K562 (cell line): Measurements from ENCODE around the gene JAKMIP1. TPM values are rescaled to one million over a fixed set of nuclear protein-coding genes. Genes with fewer than 3 reads are reported as not detected.

Experiments used
- ATAC-seq: fragments of 200-7000 bp; cut with Tn5 transposase; 3 replicates; pipeline ENCODE4 v1.9.1; 2020; ENCODE audit warnings: moderate library complexity
- BruUV-seq: library from RNA; stranded (reverse); fragments of 400-500 nt; replicated peaks from 2 replicates; lab custom pipeline; 2021; lab: Mats Ljungman, UMichigan
- CTCF ChIA-PET: fragments of 300-600 bp; formaldehyde crosslinking; extraction: SDS; loops from one replicate; lab custom pipeline; 2021; ENCODE audit warnings: low intra/inter-chr PET ratio; lab: Yijun Ruan, JAX
- POLR2A ChIA-PET: fragments of 300-600, 350-650 bp; sonication (Branson Sonifier 250); formaldehyde crosslinking; extraction: SDS; loops from one replicate; lab custom pipeline; 2021; ENCODE audit warnings: antibody characterized with exemption, inconsistent platforms; lab: Yijun Ruan, JAX
- DNase-seq, 4 experiments: peaks; one replicate each; pipeline versions ENCODE4 v3.0.0 to v3.0.0-alpha.2; 2011 to 2018; ENCODE audit warnings: low spot score in 3 of 4, mixed read lengths in 3 of 4; ENCODE audit errors: extremely low read depth in 1 of 4
- FAIRE-seq: peaks from 2 replicates; lab custom pipeline; 2011; peaks lifted over from hg19 to GRCh38; lab: Jason Lieb, UNC
- H2AFZ ChIP-seq: 2 replicates; pipeline ENCODE4 v1.6.0; 2011; ENCODE audit warnings: low read depth, low read length, control low read depth, inconsistent platforms
- H3K27ac ChIP-seq: fragments of 200-600 bp; 3 replicates; pipeline ENCODE4 v1.8.0; 2011; ENCODE audit warnings: low read depth, mild to moderate bottlenecking, control low read depth, inconsistent platforms, low read length, moderate library complexity, mixed read lengths; ENCODE audit errors: extremely low read depth
- H3K27me3 ChIP-seq, 2 experiments: fragments of 300-600 bp in 1 of 2; 2 replicates in 1 of 2; 3 replicates in 1 of 2; pipeline versions ENCODE4 v1.6.0 to v1.8.0; 2011; ENCODE audit warnings: inconsistent platforms in 2 of 2, low read length in 2 of 2, mild to moderate bottlenecking in 1 of 2, mixed read lengths in 1 of 2, moderate library complexity in 1 of 2; ENCODE audit not compliant: control insufficient read depth in 2 of 2, insufficient read depth in 2 of 2
- H3K36me3 ChIP-seq: fragments of 300-600 bp; 3 replicates; pipeline ENCODE4 v1.8.0; 2011; ENCODE audit warnings: mild to moderate bottlenecking, low read length, inconsistent platforms; ENCODE audit not compliant: control insufficient read depth, insufficient read depth
- H3K4me1 ChIP-seq, 2 experiments: fragments of 200-600 bp in 1 of 2; replicated peaks in 1 of 2; 2 replicates in 1 of 2; 3 replicates in 1 of 2; pipeline versions ENCODE4 v1.5.1 to v1.8.0; 2011; ENCODE audit warnings: inconsistent platforms in 2 of 2, low read length in 2 of 2, mild to moderate bottlenecking in 1 of 2, mixed read lengths in 1 of 2, moderate library complexity in 1 of 2; ENCODE audit not compliant: control insufficient read depth in 2 of 2, insufficient read depth in 2 of 2
- H3K4me2 ChIP-seq: 2 replicates; pipeline ENCODE4 v1.6.1; 2011; ENCODE audit warnings: low read length, control low read depth, inconsistent platforms, mixed read lengths; ENCODE audit not compliant: insufficient read depth
- H3K4me3 ChIP-seq: fragments of 200-600 bp; sonication (generic), shearing (Covaris generic); 2 replicates; pipeline ENCODE4 v1.5.1; 2016; ENCODE audit warnings: control low read depth, inconsistent platforms
- H3K79me2 ChIP-seq: fragments of 200-600 bp; 3 replicates; pipeline ENCODE4 v1.8.0; 2011; ENCODE audit warnings: low read length, inconsistent platforms; ENCODE audit not compliant: control insufficient read depth, insufficient read depth
- H3K9ac ChIP-seq, 2 experiments: 2 replicates each; pipeline versions ENCODE4 v1.6.0 to v1.6.1; 2011; ENCODE audit warnings: low read depth in 2 of 2, low read length in 2 of 2, control low read depth in 1 of 2, inconsistent platforms in 1 of 2, mild to moderate bottlenecking in 1 of 2, mixed read lengths in 1 of 2; ENCODE audit not compliant: insufficient read depth in 1 of 2
- H3K9me1 ChIP-seq: one replicate; pipeline ENCODE4 v1.6.0; 2011; ENCODE audit warnings: inconsistent platforms, mild to moderate bottlenecking, low read length, moderate library complexity; ENCODE audit not compliant: control insufficient read depth, insufficient read depth
- H3K9me3 ChIP-seq: replicated peaks from 2 replicates; pipeline ENCODE4 v1.5.1; 2011; ENCODE audit warnings: low read depth, low read length, inconsistent platforms; ENCODE audit not compliant: control insufficient read depth, insufficient read depth
- H4K20me1 ChIP-seq: replicated peaks from 2 replicates; pipeline ENCODE4 v1.6.1; 2011; ENCODE audit warnings: low read length, inconsistent platforms, mixed read lengths; ENCODE audit not compliant: control insufficient read depth, insufficient read depth
- AFF4 ChIP-seq: sonication (generic); formaldehyde crosslinking; IDR thresholded peaks from 2 replicates; pipeline ENCODE4 v1.8.0; 2023; ENCODE audit warnings: mild to moderate bottlenecking, missing genetic modification reagents
- DACH1 ChIP-seq: fragments of 450-650 bp; IDR thresholded peaks from 2 replicates; pipeline ENCODE4 v1.6.1; 2018; ENCODE audit not compliant: partially characterized antibody
- JUN ChIP-seq, 2 experiments: sonication (generic) in 1 of 2; formaldehyde crosslinking in 1 of 2; IDR thresholded peaks; 2 replicates each; pipeline versions ENCODE4 v1.6.1 to v1.8.0; 2012 to 2022; ENCODE audit warnings: borderline replicate concordance in 2 of 2, mild to moderate bottlenecking in 2 of 2, improper control_type of control experiment in 1 of 2, low read depth in 1 of 2, low read length in 1 of 2, missing genetic modification reagents in 1 of 2
- MCM7 ChIP-seq, 2 experiments: fragments of 450-650 bp; IDR thresholded peaks; 2 replicates each; pipeline ENCODE4 v1.6.1; 2016 to 2018
- NFYB ChIP-seq: IDR thresholded peaks from 2 replicates; pipeline ENCODE4 v1.6.1; 2011; ENCODE audit warnings: mild to moderate bottlenecking, moderate library complexity; ENCODE audit not compliant: insufficient read length; ENCODE audit errors: extremely low read depth
- RFX1 ChIP-seq: fragments of 450-650 bp; IDR thresholded peaks from 2 replicates; pipeline ENCODE4 v1.6.1; 2016; ENCODE audit warnings: mild to moderate bottlenecking, moderate library complexity
- SPI1 ChIP-seq: IDR thresholded peaks from 2 replicates; pipeline ENCODE4 v1.6.1; 2011; ENCODE audit warnings: low read depth, low read length, control low read depth, borderline replicate concordance
- ZNF124 ChIP-seq: sonication (generic); formaldehyde crosslinking; IDR thresholded peaks from 2 replicates; pipeline ENCODE4 v1.8.1; 2022; ENCODE audit warnings: missing genetic modification reagents
- ZNF589 ChIP-seq: fragments of 200-800 bp; sonication (Bioruptor generic); IDR thresholded peaks from 2 replicates; pipeline ENCODE4 v1.6.1; 2016; ENCODE audit warnings: low read depth, missing genetic modification characterization, missing compliant biosample characterization
- WGBS: fragments of 100-300 bp; shearing (Covaris generic); methylation state at CpG from one replicate; pipeline ENCODE4 v1.1.6; 2016; ENCODE audit warnings: low coverage, mixed read lengths; ENCODE audit not compliant: insufficient coverage; ENCODE audit errors: missing lambda C conversion rate; 5-methylcytosine and 5-hydroxymethylcytosine counted together
- in situ Hi-C: fragments of 300-500 bp; cut with MboI; formaldehyde crosslinking; loops from 4 replicates; pipeline ENCODE4 v1.15.0; 2018; ENCODE audit warnings: inconsistent platforms, mixed read lengths
- intact Hi-C: fragments of 100-400 bp; cut with micrococcal nuclease; formaldehyde crosslinking; loops from 2 replicates; pipeline ENCODE4 v1.14.2; 2022
- polyA plus RNA-seq, 8 experiments: library from polyadenylated mRNA; depleted of rRNA in 4 of 8; stranded (reverse) in 5 of 8; unstranded in 3 of 8; fragments of >200 nt; fragmentation: Nextera tagmentation in 2 of 8; fragmentation: Illumina TruSeq in 1 of 8; extraction: Ambion mirVana in 2 of 8; extraction: Trizol in 1 of 8; gene quantifications; 2 replicates each; pipeline versions ENCODE4 v1.2.1 to v1.2.3, GENCODE V29; 2011 to 2014; ENCODE audit warnings: inconsistent platforms in 1 of 8, missing spikeins in 1 of 8
- total RNA-seq, 7 experiments: library from RNA; depleted of rRNA in 6 of 7; stranded (reverse); fragments of >200 nt in 6 of 7; fragmentation: Illumina TruSeq in 2 of 7; extraction: Trizol in 2 of 7; gene quantifications; 2 replicates each; pipeline versions ENCODE4 v1.2.1 to v1.2.3, GENCODE V29; 2011 to 2021; ENCODE audit warnings: low replicate concordance in 1 of 7
- TF ChIP-seq, protein P1 (sequence below): fragments of 250-450 bp; sonication (Bioruptor Pico); IDR thresholded peaks from 2 replicates; pipeline ENCODE4 v1.8.0; 2021; ENCODE audit warnings: mild to moderate bottlenecking, moderate library complexity
- TF ChIP-seq, protein P2 (sequence below): IDR thresholded peaks from 2 replicates; pipeline ENCODE4 v1.6.1; 2011; ENCODE audit warnings: borderline replicate concordance, low read depth, mild to moderate bottlenecking, moderate library complexity, low read length; ENCODE audit not compliant: insufficient read depth, poor library complexity, severe bottlenecking

JAKMIP1 gene
- total and polyA plus RNA-seq, 9 of the 15 experiments (the other 6 are each of a cell fraction or from before 2014, with no cell fraction given) = not detected

DNA sequence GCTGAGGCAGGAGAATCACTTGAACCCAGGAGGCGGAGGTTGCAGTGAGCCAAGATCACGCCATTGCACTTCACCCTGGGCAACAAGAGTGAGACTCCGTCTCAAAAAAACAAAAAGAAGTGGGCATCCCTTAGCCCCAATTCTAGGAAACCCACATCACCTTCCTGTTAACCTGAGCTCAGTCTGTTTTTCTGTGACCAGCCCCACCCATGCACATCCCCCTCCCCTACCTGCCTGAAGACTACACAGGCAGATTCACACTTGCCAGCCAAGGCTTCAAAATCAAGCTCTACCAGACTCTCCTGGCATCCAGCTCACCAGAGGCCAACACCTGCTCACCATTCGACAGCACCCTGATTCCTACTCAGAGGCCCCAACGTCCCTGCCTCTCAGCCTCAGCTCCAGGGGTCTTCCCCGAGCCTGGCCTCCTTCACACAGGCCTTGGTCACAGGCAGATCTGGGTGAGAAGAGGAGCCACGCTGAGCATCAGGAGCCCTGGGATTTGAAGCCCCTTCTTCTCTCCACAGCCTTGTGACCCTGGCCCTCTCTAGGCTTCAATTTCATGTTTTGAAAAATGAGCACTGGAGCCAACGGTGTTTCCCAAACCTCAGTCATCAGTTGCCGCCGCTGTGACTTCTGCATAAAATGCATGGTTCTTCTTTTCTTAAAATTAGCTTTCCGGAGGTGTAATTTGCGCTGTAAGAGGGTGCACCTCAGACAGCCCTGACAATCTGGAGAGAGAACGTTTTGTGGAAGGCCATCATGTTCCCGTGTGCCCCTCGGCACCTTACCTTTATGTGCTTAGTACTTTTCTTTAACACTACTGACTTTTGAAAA is 47.3 kb downstream of the JAKMIP1 start:
- Histone ChIP-seq H3K9ac (no peak overlapping the region), H3K4me3 (no peak overlapping the region), H3K4me1 (no peaks in the 10 kb centered on the region), H3K27me3 (peaks cover 3 to 48% of the 10 kb centered on the region in 2 experiments; a peak in 4 of 5 replicates), H3K9me1 (peaks cover 4% of the 10 kb centered on the region), H3K9me3 (no peaks in the 10 kb centered on the region), H3K4me2 (no peak overlapping the region), H3K36me3 (no peaks in the 10 kb centered on the region), H3K79me2 (no peaks in the 10 kb centered on the region), H2AFZ (no peak overlapping the region), H3K27ac (no peak overlapping the region), H4K20me1 (no peaks in the 10 kb centered on the region)
- intact Hi-C loops = no loop called here
- FAIRE-seq (no peak), ATAC-seq (no peak), DNase-seq (no peak)
- under 1% methylated on average over 15 of the region's 15 CpGs for WGBS
- TF ChIP-seq MCM7 (IDR thresholded peaks at IDR 0.05) (no peak), ZNF124 (CRISPR knock-in tag) (no peak), NFYB (no peak), AFF4 (CRISPR knock-in tag) (no peak), RFX1 (no peak), ZNF589 (CRISPR knock-in tag) (no peak), SPI1 (no peak), JUN (IDR thresholded peaks at IDR 0.05; ENCODE audit: borderline replicate concordance, low read depth, low read length) (no peak), JUN (CRISPR knock-in tag; IDR thresholded peaks at IDR 0.05; ENCODE audit: borderline replicate concordance) (no peak), DACH1 (no peak)
- TF ChIP-seq, protein P1, sequence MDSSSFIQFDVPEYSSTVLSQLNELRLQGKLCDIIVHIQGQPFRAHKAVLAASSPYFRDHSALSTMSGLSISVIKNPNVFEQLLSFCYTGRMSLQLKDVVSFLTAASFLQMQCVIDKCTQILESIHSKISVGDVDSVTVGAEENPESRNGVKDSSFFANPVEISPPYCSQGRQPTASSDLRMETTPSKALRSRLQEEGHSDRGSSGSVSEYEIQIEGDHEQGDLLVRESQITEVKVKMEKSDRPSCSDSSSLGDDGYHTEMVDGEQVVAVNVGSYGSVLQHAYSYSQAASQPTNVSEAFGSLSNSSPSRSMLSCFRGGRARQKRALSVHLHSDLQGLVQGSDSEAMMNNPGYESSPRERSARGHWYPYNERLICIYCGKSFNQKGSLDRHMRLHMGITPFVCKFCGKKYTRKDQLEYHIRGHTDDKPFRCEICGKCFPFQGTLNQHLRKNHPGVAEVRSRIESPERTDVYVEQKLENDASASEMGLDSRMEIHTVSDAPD = no peak
- TF ChIP-seq, protein P2, sequence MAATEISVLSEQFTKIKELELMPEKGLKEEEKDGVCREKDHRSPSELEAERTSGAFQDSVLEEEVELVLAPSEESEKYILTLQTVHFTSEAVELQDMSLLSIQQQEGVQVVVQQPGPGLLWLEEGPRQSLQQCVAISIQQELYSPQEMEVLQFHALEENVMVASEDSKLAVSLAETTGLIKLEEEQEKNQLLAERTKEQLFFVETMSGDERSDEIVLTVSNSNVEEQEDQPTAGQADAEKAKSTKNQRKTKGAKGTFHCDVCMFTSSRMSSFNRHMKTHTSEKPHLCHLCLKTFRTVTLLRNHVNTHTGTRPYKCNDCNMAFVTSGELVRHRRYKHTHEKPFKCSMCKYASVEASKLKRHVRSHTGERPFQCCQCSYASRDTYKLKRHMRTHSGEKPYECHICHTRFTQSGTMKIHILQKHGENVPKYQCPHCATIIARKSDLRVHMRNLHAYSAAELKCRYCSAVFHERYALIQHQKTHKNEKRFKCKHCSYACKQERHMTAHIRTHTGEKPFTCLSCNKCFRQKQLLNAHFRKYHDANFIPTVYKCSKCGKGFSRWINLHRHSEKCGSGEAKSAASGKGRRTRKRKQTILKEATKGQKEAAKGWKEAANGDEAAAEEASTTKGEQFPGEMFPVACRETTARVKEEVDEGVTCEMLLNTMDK = no peak
- CTCF ChIA-PET = no interaction called here
- no TSS peak for BruUV-seq
- in situ Hi-C loops = no loop called here
- POLR2A ChIA-PET = no interaction called here
